Pancreas (tissue), 10 donors: ENCODE measurements around the gene RBBP8NL. TPM values are rescaled to one million over a fixed set of nuclear protein-coding genes. Genes with fewer than 3 reads are reported as not detected.
A peak's percentile ranks its signal among the peaks of the same experiment; 100 is the strongest.

Experiments
- ATAC-seq, 4 donors: fragments of 200-7000 bp; cut with Tn5 transposase; one replicate each; pipeline versions ENCODE4 v1.8.0 to v1.9.1; 2020; ENCODE audit warnings: mild to moderate bottlenecking in 4 of 4, moderate library complexity in 4 of 4
- DNase-seq, 6 donors: peaks; one replicate each; pipeline ENCODE4 v3.0.0-alpha.2; 2020
- FAIRE-seq: peaks from 2 replicates; lab custom pipeline; 2012; peaks lifted over from hg19 to GRCh38; lab: Jason Lieb, UNC
- H3K27ac ChIP-seq, 4 donors: fragments of 200-600 bp; sonication (generic); 1 replicate in 3 of 4; 2 replicates in 1 of 4; pipeline versions ENCODE4 v1.5.0 to v1.8.0; 2020
- H3K27me3 ChIP-seq, 4 donors: fragments of 200-600 bp; one replicate each; pipeline ENCODE4 v1.8.0; 2021
- H3K36me3 ChIP-seq, 3 donors: fragments of 200-600 bp; sonication (generic) in 1 of 3; one replicate each; pipeline versions ENCODE4 v1.5.0 to v1.8.0; 2020 to 2021
- H3K4me1 ChIP-seq, 3 donors: fragments of 200-600 bp; one replicate each; pipeline ENCODE4 v1.8.0; 2021
- H3K4me3 ChIP-seq, 4 donors: fragments of 200-600 bp; sonication (generic) in 2 of 4; one replicate each; pipeline versions ENCODE4 v1.5.0 to v1.8.0; 2020 to 2021
- H3K9me3 ChIP-seq, 4 donors: fragments of 200-600 bp; one replicate each; pipeline ENCODE4 v1.8.0; 2021
- CTCF ChIP-seq, 4 donors: fragments of 200-600 bp; sonication (generic) in 3 of 4; IDR thresholded peaks; one replicate each; pipeline versions ENCODE4 v1.5.0 to v1.8.0; 2021; ENCODE audit warnings: antibody characterized with exemption in 4 of 4
- WGBS, 2 donors: extraction: QIAGEN DNeasy Blood & Tissue Kit; methylation state at CpG; one replicate each; pipeline ENCODE4 v1.1.7; 2013; 5-methylcytosine and 5-hydroxymethylcytosine counted together
- intact Hi-C, 3 donors: fragments of 100-400 bp; cut with DNase I; formaldehyde crosslinking; loops; one replicate each; pipeline versions ENCODE4 v1.11.1 to v1.14.2; 2022
- polyA plus RNA-seq, 2 donors: library from polyadenylated mRNA; stranded (reverse); fragments of 200-250 nt; gene quantifications; one replicate each; pipeline ENCODE4 v1.2.3, GENCODE V29; 2013
- total RNA-seq, 6 donors: library from RNA; stranded (reverse); fragmentation: NEBNext Ultra II Directional in 4 of 6; extraction: Animal tissue kit (Norgen Biotek cat#: 25700) in 4 of 6; gene quantifications; one replicate each; pipeline versions ENCODE4 v1.2.1 to v1.2.4, GENCODE V29; 2021 to 2023
- donor health status: healthy with polysubstance abuse.
- donor health status: DM: no; HTN: no; CAD: no; lungs with moderate emphysema.
- donor health status: DM: no; HTN: no; CAD: no.
- donor health status: control.
- donor health status: control.
- donor health status: Bipolar disorder and iron deficiency.
- donor health status: DM: yes; HTN: yes; CAD: no.
- donor health status: DM: no; HTN: no; CAD: no.
- donor health status: DM: no; HTN: no; CAD: no.
- donor health status: DM: yes; HTN: yes; CAD: no.

The RBBP8NL gene
- total and polyA plus RNA-seq, 8 donors: 0.66 to 4.8 (median 1.3) TPM

GRCh38 chr20:62390317-62391164, 36.8 kb downstream of the RBBP8NL start:
- H3K9me3 ChIP-seq: no peaks in the 10 kb centered on the region

DNA sequence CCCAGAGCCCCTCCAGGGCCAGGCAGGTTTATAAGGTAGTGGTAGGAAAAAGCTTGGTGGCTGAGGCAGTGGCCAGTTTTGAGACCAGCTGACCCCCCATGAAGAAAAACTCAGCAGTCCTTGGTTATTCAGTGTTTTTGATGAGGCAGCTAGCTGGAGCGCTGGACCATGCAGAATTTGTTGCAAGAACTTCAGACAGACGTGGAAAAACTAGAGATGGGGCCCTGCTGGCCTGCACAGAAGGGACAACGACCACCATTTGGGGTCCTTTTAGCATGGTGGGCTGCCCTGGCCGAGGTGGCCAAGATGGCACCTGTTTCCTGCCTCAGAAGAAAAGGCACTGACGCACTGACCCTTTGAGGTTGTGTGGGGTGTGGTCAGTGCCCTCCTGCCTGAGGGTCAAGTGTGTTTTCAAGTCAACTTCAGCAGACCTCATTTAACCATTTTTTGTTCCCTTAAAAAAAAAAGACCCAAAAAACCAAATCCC, 37.7 kb downstream of the RBBP8NL start:
- ATAC-seq (no peak), DNase-seq (no peak), FAIRE-seq (no peak)
- TF ChIP-seq CTCF (IDR thresholded peaks at IDR 0.05): no peak
- Histone ChIP-seq H3K4me1 (peaks cover 4 to 17% (median 15%) of the 10 kb centered on the region in 3 donors), H3K4me3 (no peak overlapping the region), H3K9me3 (no peaks in the 10 kb centered on the region), H3K27me3 (no peaks in the 10 kb centered on the region), H3K36me3 (peaks cover 0 to 13% (median 0%) of the 10 kb centered on the region in 3 donors), H3K27ac (no peak overlapping the region)
- 86% methylated on average over 5 of the region's 5 CpGs for WGBS, 2 donors
- intact Hi-C loops: loop anchor here in 1 of 3 donors (10.0 kb wide), 1 partner anchor 215 kb away; no protein-coding TSS in a partner anchor

More at GRCh38 chr20:62390317-62391164, 36.8 kb downstream of the RBBP8NL start:
- Histone ChIP-seq H3K4me3 (no peak overlapping the region), H3K27ac (no peak overlapping the region), H3K36me3 (peaks cover 0 to 13% (median 0%) of the 10 kb centered on the region in 3 donors), H3K27me3 (no peaks in the 10 kb centered on the region), H3K4me1 (peaks cover 4 to 14% (median 9%) of the 10 kb centered on the region in 3 donors)
- DNase-seq (no peak), ATAC-seq (no peak), FAIRE-seq (no peak)
- TF ChIP-seq CTCF (IDR thresholded peaks at IDR 0.05): no peak
- intact Hi-C loops: no loop called here
- 81 to 82% methylated on average over 28 to 29 of the region's 29 CpGs for WGBS, 2 donors

DNA sequence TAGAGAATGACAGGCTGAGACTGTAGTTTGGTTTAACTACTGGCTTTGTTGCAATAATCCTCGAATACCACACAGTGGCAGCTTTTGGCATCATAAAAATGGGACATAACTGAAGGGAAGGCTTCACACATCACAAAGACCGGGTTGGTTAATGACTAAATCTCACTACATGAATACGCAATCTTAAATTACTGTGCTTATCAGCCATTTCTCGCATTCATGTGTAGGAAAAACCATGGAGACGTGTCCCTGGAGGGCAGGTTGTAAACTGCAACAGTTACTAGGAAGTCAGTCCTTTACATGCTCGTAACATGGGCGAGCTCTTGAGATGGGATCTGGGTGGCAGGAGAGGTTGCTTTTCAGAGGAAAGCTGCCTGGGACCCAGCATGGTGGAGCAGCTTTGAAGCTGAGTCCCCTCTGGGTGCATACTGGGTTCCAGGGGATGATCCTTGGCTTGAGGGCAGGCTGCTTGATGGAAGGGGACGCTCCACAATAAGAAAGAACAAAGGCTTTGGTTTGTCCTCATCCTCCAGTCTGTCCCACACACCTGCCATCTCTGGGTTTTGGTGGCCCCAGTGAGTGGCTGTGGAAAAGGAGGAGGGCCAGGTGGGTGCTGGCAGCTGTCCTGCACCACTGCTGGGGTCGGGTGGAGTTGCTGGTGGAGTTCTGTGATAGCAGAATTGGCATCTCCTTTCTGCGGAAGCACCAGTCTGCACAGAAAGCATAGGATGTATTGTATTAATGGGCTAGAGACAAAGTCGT, 38.3 kb downstream of the RBBP8NL start:
- intact Hi-C loops: loop anchor here in 1 of 3 donors (10.0 kb wide), 1 partner anchor 214 kb away; no protein-coding TSS in a partner anchor
- ATAC-seq (no peak), DNase-seq (no peak), FAIRE-seq (no peak)
- no peak for TF ChIP-seq CTCF (IDR thresholded peaks at IDR 0.05)
- Histone ChIP-seq H3K36me3 (peaks cover 0 to 13% (median 0%) of the 10 kb centered on the region in 3 donors), H3K4me3 (no peak overlapping the region), H3K27me3 (no peaks in the 10 kb centered on the region), H3K4me1 (peaks cover 4 to 17% (median 15%) of the 10 kb centered on the region in 3 donors), H3K27ac (no peak overlapping the region), H3K9me3 (no peaks in the 10 kb centered on the region)
- 74 to 80% methylated on average over 11 of the region's 11 CpGs for WGBS, 2 donors

DNA sequence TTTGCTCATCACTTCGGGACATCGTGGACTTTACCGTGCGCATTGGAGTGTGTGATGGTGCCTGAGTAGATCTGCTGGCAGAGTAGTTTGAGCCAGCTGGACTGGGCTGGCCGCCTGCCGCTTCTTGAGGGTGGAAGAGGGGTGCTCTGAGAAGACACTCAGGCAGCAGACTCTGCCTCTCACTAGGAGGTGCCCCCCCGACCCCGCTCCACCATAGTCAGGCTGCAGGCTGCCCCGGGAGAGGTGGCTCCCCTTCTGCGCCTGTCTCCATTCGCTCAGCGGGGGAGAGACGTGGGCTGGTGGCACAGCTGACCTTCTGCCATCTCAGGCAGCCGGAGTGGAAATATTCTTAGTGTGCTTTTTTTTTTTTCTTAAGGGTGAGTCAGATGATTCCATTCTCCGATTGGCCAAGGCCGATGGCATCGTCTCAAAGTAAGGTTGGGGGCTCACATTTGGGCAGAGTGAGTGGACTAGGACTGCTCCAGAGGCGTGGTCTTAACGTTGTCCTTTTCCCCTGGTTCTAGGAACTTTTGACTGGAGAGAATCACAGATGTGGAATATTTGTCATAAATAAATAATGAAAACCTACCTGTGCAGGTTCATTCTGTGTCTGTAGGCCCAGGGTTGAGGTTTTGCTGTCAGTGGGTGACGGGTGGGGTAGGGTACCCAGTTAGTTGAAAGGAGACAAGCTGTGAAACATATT, 39.3 kb downstream of the RBBP8NL start:
- Histone ChIP-seq H3K9me3 (no peaks in the 10 kb centered on the region), H3K4me3 (peak overlapping the region; percentile 63 to 99 (median 87)), H3K27ac (no peak overlapping the region), H3K36me3 (peaks cover 0 to 13% (median 0%) of the 10 kb centered on the region in 3 donors), H3K27me3 (no peaks in the 10 kb centered on the region), H3K4me1 (peaks cover 4 to 17% (median 15%) of the 10 kb centered on the region in 3 donors)
- intact Hi-C loops: loop anchor here in 1 of 3 donors (10.0 kb wide), 1 partner anchor 213 kb away; no protein-coding TSS in a partner anchor
- FAIRE-seq: no peak
- ATAC-seq: no peak
- no peak for DNase-seq
- WGBS, 2 donors: 47 to 55% methylated on average over 20 of the region's 20 CpGs
- no peak for TF ChIP-seq CTCF (IDR thresholded peaks at IDR 0.05)
